Nephron progenitor cell (in vitro differentiated cells): ENCODE data around the gene KLF3.
"Not testable (repeated sequence)": the region's sequence is repeated elsewhere in the genome, so short reads cannot be mapped to it uniquely, and the experiment has no call there.

ENCODE experiments used
- DNase-seq: peaks from one replicate; pipeline ENCODE4 v3.0.0; 2021
- H3K27ac Mint-ChIP-seq: 2 replicates; pipeline ENCODE4 v1.8.0; 2021; ENCODE audit warnings: mild to moderate bottlenecking, moderate library complexity, mixed read lengths
- H3K27me3 Mint-ChIP-seq: 2 replicates; pipeline ENCODE4 v1.8.0; 2021; ENCODE audit warnings: mild to moderate bottlenecking, low read depth, mixed read lengths; ENCODE audit not compliant: poor library complexity
- H3K36me3 Mint-ChIP-seq: 2 replicates; pipeline ENCODE4 v1.8.0; 2021; ENCODE audit warnings: low read depth, mixed read lengths
- H3K4me1 Mint-ChIP-seq: 2 replicates; pipeline ENCODE4 v1.8.0; 2021; ENCODE audit warnings: mixed read lengths
- H3K4me3 Mint-ChIP-seq: 2 replicates; pipeline ENCODE4 v1.8.0; 2021; ENCODE audit warnings: mild to moderate bottlenecking, moderate library complexity, mixed read lengths
- H3K9me3 Mint-ChIP-seq: 2 replicates; pipeline ENCODE4 v1.8.0; 2021; ENCODE audit warnings: mild to moderate bottlenecking, moderate library complexity, mixed read lengths
- CTCF ChIP-seq: fragments of 200-600 bp; sonication (generic); IDR thresholded peaks from 2 replicates; pipeline ENCODE4 v1.5.0; 2021; ENCODE audit warnings: antibody characterized with exemption

The KLF3 gene

GRCh38 chr4:38624311-38624710 lies 39.7 kb upstream of the KLF3 start:
- Mint-ChIP-seq H3K27ac (peak overlapping the region; percentile 72), H3K9me3 (peaks cover 15% of the 10 kb centered on the region), H3K27me3 (no peaks in the 10 kb centered on the region), H3K4me1 (peaks cover 11% of the 10 kb centered on the region), H3K36me3 (peaks cover 38% of the 10 kb centered on the region), H3K4me3 (no peak overlapping the region)
- no peak for DNase-seq
- no peak for TF ChIP-seq CTCF

- Mint-ChIP-seq H3K9me3 (peaks cover 13% of the 10 kb centered on the region), H3K4me1 (peaks cover 11% of the 10 kb centered on the region), H3K36me3 (peaks cover 31% of the 10 kb centered on the region), H3K27ac (peak overlapping the region; percentile 25), H3K27me3 (peaks cover 3% of the 10 kb centered on the region), H3K4me3 (no peak overlapping the region)
- no peak for TF ChIP-seq CTCF
- no peak for DNase-seq
Measured at GRCh38 chr4:38625508-38625907, 38.5 kb upstream of the KLF3 start.

- Mint-ChIP-seq H3K9me3 (peaks cover 13% of the 10 kb centered on the region), H3K4me1 (peaks cover 11% of the 10 kb centered on the region), H3K36me3 (peaks cover 31% of the 10 kb centered on the region)
- DNase-seq, H3K4me3 Mint-ChIP-seq, H3K27ac Mint-ChIP-seq, H3K27me3 Mint-ChIP-seq: not testable (repeated sequence)
Measured at GRCh38 chr4:38626901-38627444, 37.0 kb upstream of the KLF3 start.

- no peak for TF ChIP-seq CTCF
- peaks cover 27% of the 10 kb centered on the region for H3K36me3 Mint-ChIP-seq
Measured at GRCh38 chr4:38630519-38630918, 33.5 kb upstream of the KLF3 start.

GRCh38 chr4:38634047-38634759 lies 29.8 kb upstream of the KLF3 start:
- Mint-ChIP-seq H3K4me1 (no peaks in the 10 kb centered on the region), H3K36me3 (peaks cover 4% of the 10 kb centered on the region), H3K27ac (peak overlapping the region; percentile 23), H3K9me3 (peaks cover 4% of the 10 kb centered on the region), H3K27me3 (peaks cover 6% of the 10 kb centered on the region), H3K4me3 (no peak overlapping the region)
- no peak for DNase-seq
- no peak for TF ChIP-seq CTCF

More at GRCh38 chr4:38630519-38630918, 33.5 kb upstream of the KLF3 start:
- Mint-ChIP-seq H3K4me3 (no peak overlapping the region), H3K4me1 (peaks cover 11% of the 10 kb centered on the region), H3K27me3 (peaks cover 3% of the 10 kb centered on the region), H3K9me3 (peaks cover 13% of the 10 kb centered on the region), H3K27ac (no peak overlapping the region)
- no peak for DNase-seq

- Mint-ChIP-seq H3K36me3 (peaks cover 22% of the 10 kb centered on the region), H3K27ac (no peak overlapping the region), H3K9me3 (peaks cover 17% of the 10 kb centered on the region), H3K4me1 (no peaks in the 10 kb centered on the region), H3K4me3 (no peak overlapping the region), H3K27me3 (peaks cover 8% of the 10 kb centered on the region)
- no peak for DNase-seq
- TF ChIP-seq CTCF = no peak
Measured at GRCh38 chr4:38639242-38639641, 24.8 kb upstream of the KLF3 start.
